Left colon (tissue), 2 donors: ENCODE measurements around the gene DUSP15. TPM values are rescaled to one million over a fixed set of nuclear protein-coding genes. Genes with fewer than 3 reads are reported as not detected.

Experiments
- ATAC-seq: fragments of 200-7000 bp; cut with Tn5 transposase; one replicate; pipeline ENCODE4 v1.9.1; 2020; ENCODE audit warnings: mild to moderate bottlenecking, moderate library complexity
- DNase-seq, 2 donors: peaks; one replicate each; pipeline ENCODE4 v3.0.0-alpha.2; 2020
- intact Hi-C, 2 donors: fragments of 100-400 bp; cut with DNase I in 1 of 2; cut with micrococcal nuclease in 1 of 2; formaldehyde crosslinking; loops; one replicate each; pipeline versions ENCODE4 v1.11.2 to v1.14.0; 2022; cut with DNase I, micrococcal nuclease
- total RNA-seq, 2 donors: library from RNA; stranded (reverse); fragmentation: NEBNext Ultra II Directional; extraction: Animal tissue kit (Norgen Biotek cat#: 25700); gene quantifications; one replicate each; pipeline ENCODE4 v1.2.1, GENCODE V29; 2021
- donor health status: DM: no; HTN: no; CAD: no.
- donor health status: DM: yes; HTN: yes; CAD: no.

The DUSP15 gene
- total RNA-seq, 2 donors from 2014 or later: 0.27 to 0.78 TPM

DNA sequence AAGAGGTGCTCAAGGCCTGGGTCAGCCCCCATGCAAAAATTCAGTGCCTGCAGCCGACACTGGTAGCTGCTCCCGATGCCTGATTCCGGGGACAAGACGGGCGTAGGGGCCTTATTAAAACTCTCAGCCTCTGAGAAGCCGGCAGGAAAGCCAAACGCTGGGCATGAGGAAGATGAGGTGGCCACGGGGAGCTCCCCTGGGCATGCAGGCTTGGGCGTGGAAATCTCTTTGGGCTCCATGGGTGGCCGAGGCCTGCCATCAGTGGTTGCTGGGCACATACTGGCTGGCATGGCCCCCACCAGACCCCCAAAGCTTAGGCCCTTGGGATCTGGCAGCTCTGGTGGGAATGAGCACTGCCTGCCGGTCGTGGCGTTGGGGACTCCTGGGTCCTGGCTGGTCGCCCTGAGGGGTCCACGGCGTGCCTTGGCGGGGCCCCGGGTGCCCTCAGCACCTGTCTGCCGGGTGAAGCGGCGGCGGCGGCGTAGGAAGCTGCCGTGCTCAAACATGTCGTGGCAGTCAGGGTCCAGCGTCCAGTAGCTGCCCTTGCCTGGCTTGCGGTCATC is 25.5 kb downstream of the DUSP15 start:
- ATAC-seq: no peak

DNA sequence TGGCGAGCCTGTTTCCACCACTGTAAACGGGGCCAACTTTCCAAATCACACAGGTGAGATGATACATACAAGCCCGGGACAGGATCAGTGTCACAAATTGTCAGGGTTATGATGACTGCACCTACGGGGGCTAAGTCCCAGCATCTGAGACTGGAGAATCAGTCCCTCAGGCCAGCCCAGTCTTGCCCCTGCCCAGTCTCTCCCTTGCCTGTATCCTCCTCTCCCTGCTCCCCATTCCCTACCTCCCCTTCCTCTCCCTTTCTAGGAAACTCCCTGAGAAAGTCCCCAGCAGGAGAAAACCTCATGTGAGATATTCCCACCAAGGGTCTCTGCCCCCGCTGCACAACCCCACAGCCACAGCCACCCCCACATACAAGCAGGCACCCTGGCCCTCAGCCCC is 26.4 kb downstream of the DUSP15 start:
- no peak for ATAC-seq
- DNase-seq: no peak
- intact Hi-C loops: no loop called here

More for the DNA sequence above, 25.5 kb downstream of the DUSP15 start:
- DNase-seq: no peak
- intact Hi-C loops: no loop called here

DNA sequence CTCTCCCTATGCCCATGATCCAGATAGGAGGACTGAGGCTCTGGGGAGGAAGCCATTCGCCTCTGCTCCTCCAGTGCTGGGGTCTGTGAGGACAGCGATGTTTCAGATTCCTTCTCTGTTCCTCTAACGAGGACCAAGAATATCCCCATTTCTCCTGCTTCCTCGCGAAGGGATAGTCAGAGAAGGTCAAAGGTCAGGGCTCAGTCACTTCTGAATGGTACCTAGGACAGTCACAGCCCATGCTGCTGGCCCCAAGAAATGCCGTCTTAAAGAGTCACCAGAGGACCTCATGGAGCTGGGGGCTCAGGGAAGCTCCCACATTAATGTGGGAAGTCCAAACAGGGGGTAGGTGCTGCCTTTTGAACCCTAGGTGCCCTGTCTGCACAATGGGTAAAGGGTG is 27.0 kb downstream of the DUSP15 start:
- intact Hi-C loops: no loop called here
- DNase-seq: no peak

DNA sequence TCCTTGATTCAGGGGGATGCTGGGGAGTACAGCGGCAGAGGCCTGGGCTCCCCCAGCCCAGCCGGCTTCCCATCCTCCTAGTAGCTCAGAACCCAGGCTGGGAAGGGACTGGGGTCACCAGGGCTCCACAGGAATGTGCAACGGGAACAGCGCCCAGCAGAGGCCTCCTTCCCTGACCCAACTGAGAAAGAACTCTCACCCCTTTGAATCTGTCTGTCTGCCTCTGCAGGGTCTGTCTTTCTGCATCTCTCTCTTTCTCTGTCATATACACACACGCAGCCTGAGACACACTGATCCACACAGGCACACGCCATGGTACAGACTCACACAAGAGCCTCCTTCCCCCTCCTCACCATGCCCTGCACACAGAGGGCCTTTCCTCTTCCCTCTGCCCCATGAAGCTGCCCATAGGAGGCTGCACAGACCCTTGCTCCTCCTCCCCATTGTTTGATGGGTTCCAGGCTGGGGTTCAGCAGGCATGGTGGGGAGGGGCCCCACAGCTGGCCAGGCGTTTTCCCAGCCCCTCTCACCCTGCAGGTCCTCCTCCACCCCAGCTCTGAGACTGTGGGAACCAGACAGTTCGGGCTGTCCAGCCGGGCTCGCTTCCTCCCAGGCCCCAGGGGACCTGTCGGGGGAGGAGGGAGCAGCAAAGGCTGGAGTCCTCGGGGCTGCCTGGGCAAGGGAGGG is 27.7 kb downstream of the DUSP15 start:
- intact Hi-C loops: no loop called here
- no peak for ATAC-seq
- no peak for DNase-seq

More for the DNA sequence above, 27.0 kb downstream of the DUSP15 start:
- ATAC-seq: no peak

DNA sequence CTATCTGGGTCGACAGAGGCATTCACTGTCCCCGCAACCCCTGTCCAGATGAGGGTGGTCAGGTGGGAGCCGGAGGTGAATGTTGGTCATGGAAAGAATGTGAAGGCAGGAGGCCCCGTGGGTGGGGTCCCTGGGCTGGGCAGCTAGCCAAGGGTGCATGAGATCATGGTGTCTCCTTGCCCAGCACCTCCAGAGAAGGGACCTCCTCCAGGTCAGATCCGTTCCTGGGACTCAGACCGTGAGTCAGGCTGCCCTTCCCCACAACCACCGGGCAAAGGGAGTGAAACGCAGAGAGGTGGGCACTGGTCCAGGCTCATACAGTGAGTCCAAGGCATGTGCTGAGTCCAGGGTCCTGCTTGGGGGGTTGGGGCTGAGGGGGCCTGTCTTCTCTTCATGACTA is 28.4 kb downstream of the DUSP15 start:
- ATAC-seq (no peak), DNase-seq (no peak)
- intact Hi-C loops: no loop called here

DNA sequence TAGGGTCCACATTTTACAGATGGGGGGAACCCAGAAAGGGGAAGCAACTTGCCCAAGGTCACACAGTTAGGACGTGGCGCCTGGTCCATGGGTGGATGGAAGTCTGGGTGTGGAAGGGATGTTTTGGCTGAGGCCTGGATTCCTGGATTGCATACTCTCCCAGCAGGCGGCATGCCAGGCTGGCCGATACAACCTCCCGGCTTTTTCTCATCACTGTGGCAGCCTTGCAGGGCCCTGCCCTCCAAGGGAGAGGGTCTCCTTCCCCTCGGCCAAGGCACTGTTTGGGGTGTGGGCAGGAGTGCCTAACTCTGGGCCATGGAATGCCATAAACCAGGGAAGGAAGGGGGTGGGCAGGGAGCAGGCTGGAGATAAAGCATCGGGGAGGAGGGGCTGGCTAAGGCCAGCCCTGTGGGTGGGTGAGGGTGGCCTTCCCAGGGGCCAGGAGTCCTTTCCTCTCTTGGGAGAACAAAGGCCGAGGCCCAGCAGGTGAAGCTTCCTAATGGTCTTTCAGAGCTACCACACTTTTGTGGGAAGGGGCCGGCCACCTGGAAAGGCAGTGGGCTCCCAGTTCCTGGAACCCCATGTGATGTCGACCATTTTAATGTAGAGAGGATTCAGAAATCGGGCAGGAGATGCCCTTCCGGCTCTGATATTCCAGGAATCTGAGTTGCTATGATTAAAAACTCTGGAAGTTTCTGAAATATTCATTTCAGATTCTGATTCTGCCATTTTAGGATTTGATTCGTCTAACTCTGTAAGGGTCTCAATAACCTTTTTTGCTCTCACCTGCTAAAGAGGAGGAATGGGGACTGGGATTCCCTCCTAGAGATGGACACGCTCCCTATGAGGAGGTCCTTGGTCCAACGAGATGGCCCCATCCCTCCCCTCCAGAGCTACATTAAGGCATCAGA is 29.2 kb downstream of the DUSP15 start:
- DNase-seq (no peak), ATAC-seq (no peak)
- intact Hi-C loops: no loop called here

DNA sequence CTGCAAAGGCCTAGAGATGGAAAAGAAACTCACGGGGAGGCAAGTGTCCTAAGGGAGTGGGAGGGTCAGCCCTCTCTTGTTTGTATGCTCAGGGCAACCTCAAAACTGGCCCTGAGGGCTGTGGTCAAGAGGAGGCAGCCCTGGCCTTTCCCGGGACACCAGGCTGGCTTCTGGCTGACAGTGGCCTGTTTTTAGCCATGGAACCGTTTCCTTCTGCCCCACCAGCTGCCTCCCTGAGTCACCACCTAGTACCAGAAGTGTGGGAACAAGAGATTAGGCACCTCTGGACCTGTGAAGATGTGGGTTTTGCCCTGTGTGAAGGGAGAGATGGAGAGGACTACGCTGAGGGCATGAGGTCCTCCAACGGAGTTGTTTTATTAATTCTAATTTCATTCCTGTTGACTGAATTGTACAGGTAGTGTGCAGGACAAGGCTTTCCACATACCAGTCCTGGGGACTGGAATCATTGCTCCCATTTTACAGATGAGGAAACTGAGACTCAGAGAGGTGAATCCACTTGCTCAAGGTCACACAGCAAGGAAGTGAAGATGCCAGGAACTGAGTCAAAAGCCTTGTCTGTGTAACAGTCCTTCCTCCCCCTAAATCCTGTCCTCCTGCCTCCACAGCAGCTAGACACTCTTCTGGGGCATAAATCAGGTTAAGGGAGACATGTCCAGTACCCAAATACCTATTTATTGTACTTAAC is 30.4 kb downstream of the DUSP15 start:
- intact Hi-C loops: no loop called here
- no peak for ATAC-seq
- no peak for DNase-seq

DNA sequence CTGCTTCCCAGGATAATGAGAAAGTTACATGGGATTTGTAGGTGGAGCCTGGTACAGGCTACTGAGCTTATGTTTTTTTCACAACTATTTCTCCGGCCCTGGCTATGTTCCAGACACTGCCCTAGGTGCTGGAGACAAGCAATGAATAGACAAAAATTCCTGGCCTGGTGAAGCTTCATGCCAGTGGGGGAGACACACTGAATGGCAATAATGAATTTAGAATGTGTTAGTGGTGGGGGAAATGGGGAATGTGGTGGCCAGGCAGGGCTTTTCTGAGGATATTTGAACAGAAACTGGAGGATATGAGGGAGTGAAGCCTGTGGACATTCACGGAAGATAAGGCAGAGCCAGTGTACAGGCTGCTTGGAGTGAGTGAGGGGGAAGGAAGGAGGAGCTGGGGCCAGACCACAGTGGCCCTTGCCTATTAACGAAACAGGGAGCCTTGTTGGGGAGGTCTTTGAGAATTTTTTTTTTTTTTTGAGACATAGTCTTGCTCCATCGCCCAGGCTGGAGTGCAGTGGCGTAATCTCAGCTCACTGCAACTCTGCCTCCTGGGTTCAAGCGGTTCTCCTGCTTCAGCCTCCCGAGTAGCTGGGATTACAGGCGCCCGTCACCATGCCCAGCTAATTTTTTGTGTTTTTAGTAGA is 31.6 kb downstream of the DUSP15 start:
- ATAC-seq (no peak), DNase-seq (no peak)
- intact Hi-C loops: no loop called here

DNA sequence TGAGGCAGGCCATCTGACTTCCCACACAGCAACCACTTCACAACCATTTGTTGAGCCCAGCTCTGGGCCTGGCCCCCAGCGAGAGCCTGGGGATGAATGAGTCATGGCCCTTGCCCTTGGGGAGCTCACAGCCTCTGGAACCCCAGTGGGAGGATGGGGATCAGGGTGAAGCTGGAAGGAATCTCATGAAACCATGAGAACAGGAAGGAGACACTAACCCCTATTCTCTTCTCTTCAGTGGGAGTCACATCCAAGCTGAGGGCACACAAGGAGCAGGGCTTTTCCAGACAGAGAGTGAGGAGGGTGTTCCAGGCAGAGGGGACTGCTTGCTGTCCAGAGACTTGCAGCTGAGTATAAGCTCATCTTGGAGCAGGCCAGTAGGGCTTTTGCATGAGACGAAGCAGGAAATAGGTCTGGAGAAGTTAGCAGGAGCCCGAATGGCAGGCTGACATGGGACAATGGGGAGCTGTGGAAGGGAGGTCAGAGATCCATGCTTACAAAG is 32.4 kb downstream of the DUSP15 start:
- DNase-seq (no peak), ATAC-seq (no peak)
- intact Hi-C loops: no loop called here

DNA sequence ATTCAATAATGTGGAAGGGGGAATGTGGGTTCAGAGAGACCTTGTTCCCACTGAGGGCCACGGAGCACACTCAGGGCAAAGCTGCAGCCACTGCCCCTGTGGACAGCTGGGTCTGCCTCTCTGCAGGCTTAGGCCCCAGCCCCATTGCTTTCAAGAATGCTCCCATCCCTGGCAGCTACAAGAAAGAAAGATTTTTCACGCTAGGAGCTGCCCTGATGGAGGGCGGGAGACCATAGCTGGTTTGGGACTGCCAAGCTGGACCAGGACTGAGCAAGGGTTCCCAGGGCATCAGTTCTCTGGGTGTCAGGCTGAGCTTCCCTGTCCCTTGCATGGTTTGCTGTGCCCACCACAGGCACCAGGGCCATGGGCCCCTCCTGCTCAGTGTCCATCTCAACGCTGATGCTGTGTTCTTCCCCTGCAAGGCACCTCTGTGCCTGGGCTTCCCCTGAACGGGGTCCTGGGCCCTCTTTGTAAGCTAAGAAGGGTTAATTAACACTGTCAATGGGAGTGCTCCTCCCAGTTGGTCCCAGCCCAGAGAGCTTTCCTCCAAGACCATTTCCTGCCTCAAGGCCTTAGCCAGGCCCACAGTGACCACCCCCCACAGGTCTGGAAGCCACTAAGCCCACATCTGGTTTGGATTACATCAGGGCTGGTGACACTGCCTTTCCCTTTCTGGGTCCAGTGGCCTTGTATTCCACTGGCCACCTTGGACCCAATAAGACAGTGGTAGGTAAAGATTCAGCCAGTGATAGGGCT is 33.3 kb downstream of the DUSP15 start:
- DNase-seq (no peak), ATAC-seq (no peak)
- intact Hi-C loops: no loop called here

DNA sequence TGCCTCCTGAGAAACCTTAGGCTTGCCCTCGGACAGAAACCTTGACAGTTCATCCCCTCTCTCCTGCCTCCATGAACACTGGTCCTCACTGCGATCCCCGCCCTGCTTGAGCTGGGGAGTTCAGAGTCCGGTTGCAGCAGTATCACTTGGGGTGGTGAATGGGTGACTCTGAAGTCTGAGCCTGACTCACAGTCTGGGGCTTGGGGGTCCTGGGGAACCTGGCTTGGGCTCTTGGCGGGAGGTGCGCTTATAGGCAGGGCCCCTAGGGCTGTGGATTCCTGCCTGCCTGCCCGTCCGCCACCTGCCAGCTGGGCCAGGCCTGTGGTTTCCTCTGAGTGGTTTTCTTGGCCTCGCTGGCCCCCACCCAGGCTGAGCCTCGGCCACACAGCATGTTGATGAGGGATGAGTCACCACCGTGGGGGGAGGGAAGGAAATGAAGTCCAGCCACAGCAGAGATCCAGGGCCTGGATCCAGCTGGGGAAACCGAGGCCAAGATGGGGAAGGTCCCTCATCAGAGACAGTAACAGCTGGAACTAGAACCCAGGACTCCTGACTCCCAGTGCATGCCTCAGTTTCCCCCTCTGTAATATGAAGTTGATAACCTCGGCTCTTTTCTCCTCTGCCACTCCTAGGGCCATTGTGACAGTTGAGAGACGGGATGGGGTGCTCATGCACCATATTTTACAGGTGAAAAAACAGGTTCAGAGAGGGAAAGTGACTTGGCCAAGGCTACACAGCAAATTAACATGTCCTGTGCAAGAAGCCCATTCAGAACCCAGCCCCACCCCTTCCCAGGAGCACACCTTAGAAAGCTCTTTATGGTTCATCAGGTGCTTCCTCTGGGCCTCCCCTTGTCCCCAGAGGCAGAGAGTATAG is 34.1 kb downstream of the DUSP15 start:
- peak; percentile 62 to 67 for DNase-seq
- intact Hi-C loops: no loop called here
- ATAC-seq: peak; percentile 78

DNA sequence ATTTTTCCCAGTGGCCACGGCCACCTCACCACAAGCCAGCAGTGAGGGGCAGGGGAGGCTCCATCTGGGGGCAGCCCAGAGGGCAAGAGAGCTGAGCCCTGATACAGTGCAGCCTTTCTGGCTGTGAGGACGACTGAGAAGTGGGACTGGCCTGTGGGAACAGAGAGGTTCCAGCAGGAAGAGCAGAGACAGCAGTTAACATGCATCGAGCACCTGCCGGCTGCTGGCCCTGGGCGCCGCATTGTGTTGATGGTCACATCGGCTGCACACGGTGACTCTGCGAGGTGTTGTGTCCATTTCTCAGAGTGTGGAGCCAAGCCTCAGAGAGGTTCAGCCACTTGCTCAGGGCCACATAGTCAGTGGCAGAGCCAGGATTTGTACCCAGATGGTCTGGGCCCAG is 34.8 kb downstream of the DUSP15 start:
- ATAC-seq (no peak), DNase-seq (no peak)
- intact Hi-C loops: no loop called here

DNA sequence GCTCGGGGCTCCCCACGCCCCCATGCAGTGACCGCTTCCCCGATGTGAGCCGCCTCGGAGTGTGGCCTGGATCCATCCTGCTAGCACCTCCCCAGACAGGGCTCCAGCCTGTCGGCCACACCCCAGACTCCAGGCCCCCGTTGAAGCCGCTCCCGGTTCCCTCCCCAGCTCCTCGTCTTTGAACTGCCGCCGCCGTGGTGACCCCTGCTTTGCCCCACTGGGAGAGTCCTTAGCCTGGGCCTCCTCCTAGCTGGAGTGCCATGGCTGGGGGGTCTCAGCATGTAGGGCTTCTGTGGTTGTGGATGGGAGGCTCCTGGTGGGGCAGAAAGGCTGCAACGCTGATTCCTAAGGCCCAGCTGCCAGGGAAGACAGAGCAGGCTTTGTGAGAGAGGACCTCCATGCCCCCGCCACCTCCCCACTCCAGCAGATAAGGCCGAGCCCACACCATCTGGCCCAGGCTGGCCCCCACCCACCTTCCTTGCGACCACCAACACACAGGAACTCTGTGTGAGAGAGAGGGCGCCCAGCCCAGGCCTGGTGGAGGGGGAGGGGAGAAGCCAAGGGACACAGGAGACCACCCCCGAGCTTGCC is 36.3 kb downstream of the DUSP15 start:
- no peak for DNase-seq
- ATAC-seq: no peak
- intact Hi-C loops: no loop called here

DNA sequence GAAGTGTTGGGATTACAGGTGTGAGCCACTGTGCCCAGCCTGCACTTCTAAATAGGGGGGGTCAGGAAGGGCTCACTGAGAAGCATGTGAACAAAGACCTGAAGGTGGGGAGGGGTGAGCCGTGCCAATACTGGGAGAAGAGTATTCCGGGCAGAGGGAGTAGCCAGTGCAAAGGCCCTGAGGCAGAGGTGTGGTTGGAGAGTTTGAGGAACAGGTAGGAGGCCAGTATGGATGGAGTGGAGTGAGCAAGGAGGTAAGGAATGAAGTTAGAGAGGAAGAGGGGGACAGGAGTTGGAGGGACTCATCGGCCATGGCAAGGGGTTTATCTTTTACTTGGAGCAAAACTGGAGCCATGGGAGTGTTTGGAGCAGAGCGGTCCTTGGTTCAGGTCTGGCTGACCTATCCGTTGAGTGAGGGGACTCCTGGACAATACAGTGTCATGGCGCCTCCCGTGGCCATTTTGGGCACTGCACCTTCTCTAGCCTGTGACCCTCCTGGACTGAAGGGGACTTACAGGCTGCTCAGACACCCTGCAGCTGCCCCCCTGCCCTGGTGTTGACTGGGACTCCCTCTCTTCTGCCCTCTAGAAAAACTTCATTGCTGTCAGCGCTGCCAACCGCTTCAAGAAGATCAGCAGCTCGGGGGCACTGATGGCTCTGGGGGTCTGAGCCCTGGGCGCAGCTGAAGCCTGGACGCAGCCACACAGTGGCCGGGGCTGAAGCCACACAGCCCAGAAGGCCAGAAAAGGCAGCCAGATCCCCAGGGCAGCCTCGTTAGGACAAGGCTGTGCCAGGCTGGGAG is 37.0 kb downstream of the DUSP15 start:
- DNase-seq: peak in 1 of 2 donors; percentile 70
- ATAC-seq: peak; percentile 52
- intact Hi-C loops: no loop called here

DNA sequence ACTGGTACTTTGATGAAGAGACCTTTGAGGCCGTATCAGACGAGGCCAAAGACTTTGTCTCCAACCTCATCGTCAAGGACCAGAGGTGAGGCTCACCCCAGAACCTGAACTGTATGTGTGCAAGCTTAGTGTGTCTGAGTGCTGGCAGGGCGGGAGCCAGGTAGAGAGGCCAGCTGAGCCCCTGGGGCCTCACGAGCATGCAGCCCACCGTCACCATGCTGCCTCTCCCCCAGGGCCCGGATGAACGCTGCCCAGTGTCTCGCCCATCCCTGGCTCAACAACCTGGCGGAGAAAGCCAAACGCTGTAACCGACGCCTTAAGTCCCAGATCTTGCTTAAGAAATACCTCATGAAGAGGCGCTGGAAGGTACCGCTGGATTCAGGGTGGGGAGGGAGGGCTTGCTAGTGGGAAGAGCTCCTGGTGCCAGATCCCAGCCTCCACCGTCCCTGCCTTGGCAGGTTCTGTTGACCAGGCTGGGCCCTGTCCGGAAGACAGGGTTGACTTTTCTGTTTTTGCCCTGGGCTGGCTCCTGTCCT is 38.5 kb downstream of the DUSP15 start:
- DNase-seq: no peak
- ATAC-seq: no peak
- intact Hi-C loops: no loop called here

DNA sequence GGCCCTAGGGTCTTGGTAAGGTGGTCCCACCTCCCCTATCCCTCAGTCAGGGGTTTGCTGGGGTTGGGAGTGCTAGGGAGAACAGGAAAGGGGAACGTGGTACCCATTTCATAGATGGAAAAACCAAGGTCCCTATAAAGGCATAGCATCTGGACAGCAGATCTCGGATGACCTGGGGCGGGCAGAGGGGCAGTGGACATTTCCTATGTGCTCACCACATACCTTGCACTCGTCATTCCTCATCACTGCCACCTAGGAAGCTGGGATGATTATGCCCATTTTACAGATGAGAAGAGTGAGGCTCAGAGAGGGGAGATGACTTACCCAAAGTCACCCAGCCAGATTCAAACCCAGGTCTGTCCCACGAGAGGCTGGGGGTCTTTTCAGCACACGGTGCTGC is 39.1 kb downstream of the DUSP15 start:
- no peak for DNase-seq
- no peak for ATAC-seq
- intact Hi-C loops: no loop called here
